ENCODE results near the gene GNAI3. TPM values are rescaled to one million over a fixed set of nuclear protein-coding genes. Genes with fewer than 3 reads are reported as not detected.

The GNAI3 gene
- polyA plus RNA-seq, 1 donor from 2014 or later, result 10.6 TPM

GRCh38 chr1:109598655-109599054 lies 50.2 kb downstream of the GNAI3 start:
- Histone ChIP-seq H2AFZ (ENCODE audit: low read depth, low read length) (no peak overlapping the region), H4K20me1 (ENCODE audit: insufficient read depth) (no peaks in the 10 kb centered on the region), H3K27ac (ENCODE audit: low read length) (no peak overlapping the region), H3K9me2 (ENCODE audit: insufficient read depth, low read length) (no peaks in the 10 kb centered on the region), H3K4me3 (ENCODE audit: low read length) (no peak overlapping the region), H3K79me2 (replicated peaks; ENCODE audit: insufficient read depth, low read length) (no peaks in the 10 kb centered on the region), H3K36me3 (ENCODE audit: insufficient read depth, low read length) (no peaks in the 10 kb centered on the region), H3K27me3 (ENCODE audit: insufficient read depth, low read depth, low read length) (no peaks in the 10 kb centered on the region), H3K9ac (ENCODE audit: low read length) (no peak overlapping the region), H3K4me2 (ENCODE audit: low read length) (no peak overlapping the region), H3K9me3 (ENCODE audit: low read length) (no peaks in the 10 kb centered on the region), H3F3A (ENCODE audit: insufficient read depth, low read length, poor library complexity, severe bottlenecking) (no peaks in the 10 kb centered on the region)
- TF ChIP-seq RAD21 (conservative IDR thresholded peaks at IDR 0.05) (no peak), EP300 (conservative IDR thresholded peaks at IDR 0.05; ENCODE audit: poor library complexity, severe bottlenecking) (no peak), CTCF (IDR thresholded peaks at IDR 0.05; ENCODE audit: poor library complexity, severe bottlenecking) (no peak), SMC3 (conservative IDR thresholded peaks at IDR 0.05; ENCODE audit: poor library complexity) (no peak), TAF1 (IDR thresholded peaks at IDR 0.05; ENCODE audit: low read depth) (no peak), EZH2 (IDR thresholded peaks at IDR 0.05; ENCODE audit: borderline replicate concordance, insufficient read depth, low read length, poor library complexity, severe bottlenecking) (no peak), POLR2AphosphoS5 (IDR thresholded peaks at IDR 0.05) (no peak), MXI1 (conservative IDR thresholded peaks at IDR 0.05; ENCODE audit: poor library complexity, severe bottlenecking) (no peak), REST (IDR thresholded peaks at IDR 0.05; ENCODE audit: borderline replicate concordance) (no peak)

DNA sequence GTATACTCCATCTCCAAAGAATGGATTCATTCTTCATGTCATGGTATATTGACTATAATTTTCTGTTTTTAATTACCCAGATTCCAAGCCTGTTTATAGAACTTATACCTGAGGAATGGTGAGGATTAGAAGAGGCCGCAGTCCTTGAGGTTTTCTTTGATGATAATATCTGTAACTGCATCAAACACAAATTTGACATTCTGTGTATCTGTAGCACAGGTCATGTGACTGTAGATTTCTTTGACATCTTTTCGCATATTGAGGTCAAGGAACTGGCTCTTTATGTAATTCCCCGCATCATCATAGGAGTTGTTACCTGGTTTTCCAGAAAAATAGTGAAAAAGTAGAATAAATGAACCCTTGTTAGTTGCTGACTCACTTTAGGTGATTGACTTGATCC lies 54.8 kb downstream of the GNAI3 start:
- no peaks in the 10 kb centered on the region for H4K20me1 ChIP-seq (ENCODE audit: insufficient read depth)
- no peaks in the 10 kb centered on the region for H3K9me3 ChIP-seq (ENCODE audit: low read length)
- no peak overlapping the region for H2AFZ ChIP-seq (ENCODE audit: low read depth, low read length)
- no peak overlapping the region for H3K4me3 ChIP-seq (ENCODE audit: low read length)
- H3K9me2 ChIP-seq (ENCODE audit: insufficient read depth, low read length), result no peaks in the 10 kb centered on the region
- no peaks in the 10 kb centered on the region for H3K36me3 ChIP-seq (ENCODE audit: insufficient read depth, low read length)
- H3K9ac ChIP-seq (ENCODE audit: low read length), result no peak overlapping the region
- H3K4me2 ChIP-seq (ENCODE audit: low read length), result no peak overlapping the region
- H3F3A ChIP-seq (ENCODE audit: insufficient read depth, low read length, poor library complexity, severe bottlenecking), result no peaks in the 10 kb centered on the region
- TF ChIP-seq TAF1 (IDR thresholded peaks at IDR 0.05; ENCODE audit: low read depth) (no peak), POLR2AphosphoS5 (IDR thresholded peaks at IDR 0.05) (no peak), REST (IDR thresholded peaks at IDR 0.05; ENCODE audit: borderline replicate concordance) (no peak), CTCF (IDR thresholded peaks at IDR 0.05; ENCODE audit: poor library complexity, severe bottlenecking) (no peak), EZH2 (IDR thresholded peaks at IDR 0.05; ENCODE audit: borderline replicate concordance, insufficient read depth, low read length, poor library complexity, severe bottlenecking) (no peak), MXI1 (conservative IDR thresholded peaks at IDR 0.05; ENCODE audit: poor library complexity, severe bottlenecking) (no peak), SMC3 (conservative IDR thresholded peaks at IDR 0.05; ENCODE audit: poor library complexity) (no peak), RAD21 (conservative IDR thresholded peaks at IDR 0.05) (no peak), EP300 (conservative IDR thresholded peaks at IDR 0.05; ENCODE audit: poor library complexity, severe bottlenecking) (no peak)
- H3K27me3 ChIP-seq (ENCODE audit: insufficient read depth, low read depth, low read length), result no peaks in the 10 kb centered on the region
- no peak overlapping the region for H3K27ac ChIP-seq (ENCODE audit: low read length)
- H3K79me2 ChIP-seq (replicated peaks; ENCODE audit: insufficient read depth, low read length), result no peaks in the 10 kb centered on the region

Data from neural cell (in vitro differentiated cells).